PFSK-1 (cell line): Measurements from ENCODE around the gene GALNT15.

ENCODE experiments used
- FOXP2 ChIP-seq: optimal IDR thresholded peaks from 2 replicates; pipeline ENCODE3; 2011; ENCODE audit warnings: borderline replicate concordance, control low read depth, inconsistent platforms; ENCODE audit not compliant: insufficient read depth; ENCODE audit errors: extremely low read length, extremely low read depth
- POLR2AphosphoS5 ChIP-seq: IDR thresholded peaks from 2 replicates; pipeline ENCODE4 v1.6.1; 2012; ENCODE audit warnings: low read depth, mild to moderate bottlenecking, control low read depth, low read length, moderate library complexity
- SIN3A ChIP-seq: IDR thresholded peaks from 2 replicates; pipeline ENCODE4 v1.6.1; 2012; ENCODE audit warnings: mild to moderate bottlenecking, low read length, moderate library complexity, borderline replicate concordance; ENCODE audit not compliant: insufficient read depth
- TAF1 ChIP-seq: IDR thresholded peaks from 2 replicates; pipeline ENCODE4 v1.6.1; 2012; ENCODE audit warnings: low read length, control low read depth, borderline replicate concordance; ENCODE audit not compliant: insufficient read depth
- TF ChIP-seq, protein P1 (sequence below), 2 experiments: IDR thresholded peaks; 2 replicates each; pipeline versions ENCODE4 v1.6.1 to v1.8.0; 2011 to 2012; ENCODE audit warnings: low read depth in 2 of 2, low read length in 2 of 2, control low read depth in 1 of 2, inconsistent platforms in 1 of 2, mild to moderate bottlenecking in 1 of 2, moderate library complexity in 1 of 2; ENCODE audit not compliant: insufficient read depth in 1 of 2

Gene GALNT15

DNA sequence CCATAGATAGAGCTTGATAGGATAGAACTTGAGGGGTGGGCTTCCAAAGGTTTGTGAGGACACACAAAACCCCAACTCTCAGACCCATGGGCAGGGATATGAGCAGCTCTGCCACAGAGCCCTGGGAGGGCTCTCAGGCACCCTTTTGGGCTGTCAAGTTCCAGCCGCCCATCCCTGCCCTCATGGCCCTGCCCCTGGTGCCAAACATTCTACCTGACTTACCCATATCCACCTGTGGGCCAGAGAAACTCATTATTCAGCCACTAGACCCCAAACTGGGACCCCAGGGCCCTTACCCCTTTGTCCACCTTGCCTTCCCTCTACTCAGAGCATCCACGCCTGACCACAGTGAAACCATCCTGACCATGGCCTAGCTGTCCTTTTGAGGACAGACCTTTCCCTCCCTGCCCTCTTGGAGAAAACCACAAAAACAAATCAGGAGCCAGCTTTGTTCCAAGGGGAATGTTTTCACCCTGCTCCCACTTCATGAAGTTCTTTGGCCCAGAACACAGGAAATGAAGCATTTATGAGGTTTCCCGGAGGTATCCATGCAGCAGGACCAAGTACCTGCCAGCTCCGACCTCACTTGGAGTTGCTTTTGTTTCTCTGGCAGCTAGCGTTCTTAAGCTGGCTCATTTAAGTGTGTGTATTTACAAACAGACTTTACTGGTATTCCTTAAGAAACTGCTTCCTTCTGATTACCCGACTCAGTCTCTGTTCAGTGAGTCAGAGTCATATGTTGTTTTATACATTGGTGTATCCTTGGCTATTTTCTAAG, 34.2 kb upstream of the GALNT15 start:
- no peak for TF ChIP-seq POLR2AphosphoS5
- TF ChIP-seq FOXP2 = no peak
- TF ChIP-seq, protein P1, sequence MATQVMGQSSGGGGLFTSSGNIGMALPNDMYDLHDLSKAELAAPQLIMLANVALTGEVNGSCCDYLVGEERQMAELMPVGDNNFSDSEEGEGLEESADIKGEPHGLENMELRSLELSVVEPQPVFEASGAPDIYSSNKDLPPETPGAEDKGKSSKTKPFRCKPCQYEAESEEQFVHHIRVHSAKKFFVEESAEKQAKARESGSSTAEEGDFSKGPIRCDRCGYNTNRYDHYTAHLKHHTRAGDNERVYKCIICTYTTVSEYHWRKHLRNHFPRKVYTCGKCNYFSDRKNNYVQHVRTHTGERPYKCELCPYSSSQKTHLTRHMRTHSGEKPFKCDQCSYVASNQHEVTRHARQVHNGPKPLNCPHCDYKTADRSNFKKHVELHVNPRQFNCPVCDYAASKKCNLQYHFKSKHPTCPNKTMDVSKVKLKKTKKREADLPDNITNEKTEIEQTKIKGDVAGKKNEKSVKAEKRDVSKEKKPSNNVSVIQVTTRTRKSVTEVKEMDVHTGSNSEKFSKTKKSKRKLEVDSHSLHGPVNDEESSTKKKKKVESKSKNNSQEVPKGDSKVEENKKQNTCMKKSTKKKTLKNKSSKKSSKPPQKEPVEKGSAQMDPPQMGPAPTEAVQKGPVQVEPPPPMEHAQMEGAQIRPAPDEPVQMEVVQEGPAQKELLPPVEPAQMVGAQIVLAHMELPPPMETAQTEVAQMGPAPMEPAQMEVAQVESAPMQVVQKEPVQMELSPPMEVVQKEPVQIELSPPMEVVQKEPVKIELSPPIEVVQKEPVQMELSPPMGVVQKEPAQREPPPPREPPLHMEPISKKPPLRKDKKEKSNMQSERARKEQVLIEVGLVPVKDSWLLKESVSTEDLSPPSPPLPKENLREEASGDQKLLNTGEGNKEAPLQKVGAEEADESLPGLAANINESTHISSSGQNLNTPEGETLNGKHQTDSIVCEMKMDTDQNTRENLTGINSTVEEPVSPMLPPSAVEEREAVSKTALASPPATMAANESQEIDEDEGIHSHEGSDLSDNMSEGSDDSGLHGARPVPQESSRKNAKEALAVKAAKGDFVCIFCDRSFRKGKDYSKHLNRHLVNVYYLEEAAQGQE (IDR thresholded peaks at IDR 0.05; ENCODE audit: insufficient read depth in 1 of 2, low read depth in 2 of 2, low read length in 2 of 2) = no peak
- no peak for TF ChIP-seq TAF1

DNA sequence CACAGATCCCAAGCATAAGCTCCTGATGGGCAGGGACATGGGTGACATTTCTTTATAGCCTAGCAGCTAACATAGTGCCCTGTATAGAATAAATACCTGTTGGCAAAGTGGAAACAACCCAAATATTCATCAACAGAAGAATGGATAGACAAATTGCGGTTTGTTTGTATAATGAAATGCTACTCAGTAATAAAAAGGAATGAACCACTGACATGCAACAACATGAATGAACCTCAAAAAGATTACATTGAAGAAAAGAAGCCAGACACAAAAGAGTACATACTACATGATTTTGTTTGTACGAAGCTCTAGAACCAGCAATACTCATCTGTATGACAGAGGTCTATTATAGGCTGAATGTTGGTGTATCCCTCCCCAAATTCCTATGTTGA, 33.6 kb upstream of the GALNT15 start:
- TF ChIP-seq FOXP2 = no peak
- TF ChIP-seq TAF1 = no peak
- no peak for TF ChIP-seq SIN3A
- TF ChIP-seq, protein P1 (IDR thresholded peaks at IDR 0.05; ENCODE audit: insufficient read depth in 1 of 2, low read depth in 2 of 2, low read length in 2 of 2) = no peak
- no peak for TF ChIP-seq POLR2AphosphoS5

DNA sequence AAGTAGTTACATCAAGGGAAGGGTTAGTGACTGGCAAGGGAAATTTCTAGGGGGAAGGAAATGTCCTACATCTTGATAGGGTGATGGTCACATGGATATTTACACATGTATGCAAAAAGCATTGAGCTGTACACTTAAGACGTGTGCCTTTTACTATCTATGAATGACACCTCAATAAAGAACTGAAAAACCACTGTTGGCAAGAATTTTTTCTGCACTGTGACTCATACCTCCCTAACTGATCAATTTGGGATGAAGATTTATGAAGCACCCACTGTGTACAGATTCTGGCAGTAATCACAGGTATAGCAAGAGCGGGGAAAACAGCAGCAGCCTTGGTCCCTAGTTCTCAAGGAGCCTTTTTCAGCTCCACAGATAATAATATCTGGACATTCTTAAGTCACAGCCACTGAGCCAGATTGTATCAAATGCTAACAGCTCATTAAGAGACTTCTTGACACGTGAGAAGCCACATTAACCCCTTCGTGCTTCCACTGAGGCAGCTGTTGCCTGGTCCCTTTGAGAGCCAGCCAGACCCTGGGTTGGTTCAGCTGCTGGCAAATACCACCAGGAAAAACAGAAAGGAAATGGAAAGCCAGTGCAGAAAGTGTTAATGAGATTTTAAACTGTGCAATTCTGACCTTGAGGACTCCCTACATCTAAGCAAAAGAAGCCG, 32.0 kb upstream of the GALNT15 start:
- TF ChIP-seq SIN3A (no peak), FOXP2 (no peak), POLR2AphosphoS5 (no peak), TAF1 (no peak)
- TF ChIP-seq, protein P1 (IDR thresholded peaks at IDR 0.05; ENCODE audit: insufficient read depth in 1 of 2, low read depth in 2 of 2, low read length in 2 of 2) = no peak

DNA sequence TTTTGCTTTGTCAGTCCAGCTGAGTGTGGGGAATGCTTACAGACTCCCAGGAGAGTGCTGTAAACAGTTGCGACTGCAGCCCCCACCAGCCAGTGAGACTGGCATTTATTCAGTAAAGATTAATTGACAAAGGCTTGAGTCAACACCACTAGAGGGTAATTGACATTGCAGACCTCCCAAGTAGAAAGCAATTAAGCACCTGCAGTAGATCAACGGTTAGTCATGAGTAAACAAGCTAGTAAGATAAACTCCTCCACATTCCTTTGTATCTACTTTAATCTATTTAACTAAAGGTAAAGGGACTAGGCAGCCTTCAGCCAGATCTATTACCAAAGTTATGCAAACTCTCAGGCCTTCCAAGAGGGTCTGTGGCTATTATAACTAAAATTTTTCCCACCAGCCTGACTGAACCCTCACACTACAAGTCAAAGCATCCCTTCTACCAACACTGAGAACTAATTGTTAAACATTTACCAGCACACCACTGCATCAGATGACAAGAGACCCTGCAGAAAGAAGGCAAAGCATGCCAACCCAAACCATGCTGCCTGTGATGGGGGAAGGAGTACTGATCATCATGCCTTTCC, 30.5 kb upstream of the GALNT15 start:
- TF ChIP-seq, protein P1 (IDR thresholded peaks at IDR 0.05; ENCODE audit: insufficient read depth in 1 of 2, low read depth in 2 of 2, low read length in 2 of 2) = no peak
- TF ChIP-seq FOXP2 = no peak
- no peak for TF ChIP-seq SIN3A
- no peak for TF ChIP-seq POLR2AphosphoS5
- TF ChIP-seq TAF1 = no peak
